Colonic mucosa (tissue), 4 donors: ENCODE results near the gene ECEL1. TPM values are rescaled to one million over a fixed set of nuclear protein-coding genes. Genes with fewer than 3 reads are reported as not detected.

Source experiments
- DNase-seq: peaks from one replicate; pipeline ENCODE4 v3.0.0-alpha.2; 2020
- H3K27ac ChIP-seq: fragments of 200-600 bp; one replicate; pipeline ENCODE4 v1.8.0; 2021
- H3K27me3 ChIP-seq: fragments of 200-600 bp; one replicate; pipeline ENCODE4 v1.8.0; 2021
- H3K36me3 ChIP-seq: fragments of 200-600 bp; one replicate; pipeline ENCODE4 v1.8.0; 2021
- H3K4me1 ChIP-seq: fragments of 200-600 bp; one replicate; pipeline ENCODE4 v1.8.0; 2021; ENCODE audit warnings: mild to moderate bottlenecking
- H3K4me3 ChIP-seq: fragments of 200-600 bp; one replicate; pipeline ENCODE4 v1.8.0; 2021
- H3K9ac ChIP-seq, 2 donors: one replicate each; pipeline ENCODE4 v1.7.0; 2013; ENCODE audit warnings: control low read depth in 2 of 2, low read depth in 2 of 2, low read length in 2 of 2
- H3K9me3 ChIP-seq: fragments of 200-600 bp; one replicate; pipeline ENCODE4 v1.8.0; 2021
- CTCF ChIP-seq: fragments of 200-600 bp; IDR thresholded peaks from one replicate; pipeline ENCODE4 v1.8.0; 2022; ENCODE audit warnings: antibody characterized with exemption, mild to moderate bottlenecking
- intact Hi-C: fragments of 100-400 bp; cut with DNase I; formaldehyde crosslinking; loops from one replicate; pipeline ENCODE4 v1.14.1; 2022
- total RNA-seq, 2 donors: library from RNA; stranded (reverse); fragmentation: NEBNext Ultra II Directional in 1 of 2; extraction: Animal tissue kit (Norgen Biotek cat#: 25700) in 1 of 2; gene quantifications; one replicate each; pipeline ENCODE4 v1.2.1, GENCODE V29; 2021
- donor health status: healthy.
- donor health status: DM: no; HTN: no; CAD: no.
- donor health status: DM: no; HTN: no; CAD: no.

Gene ECEL1
- total RNA-seq, 2 donors from 2014 or later = 0.12 to 0.40 TPM

GRCh38 chr2:232483923-232484627 is 3.6 kb downstream of the ECEL1 start:
- no peaks in the 10 kb centered on the region for H3K9me3 ChIP-seq
- H3K4me1 ChIP-seq = no peaks in the 10 kb centered on the region
- no peak overlapping the region for H3K9ac ChIP-seq
- peaks cover 42% of the 10 kb centered on the region for H3K27me3 ChIP-seq
- no peak overlapping the region for H3K4me3 ChIP-seq
- DNase-seq = no peak
- H3K27ac ChIP-seq = no peak overlapping the region
- no peaks in the 10 kb centered on the region for H3K36me3 ChIP-seq
- TF ChIP-seq CTCF = no peak
- intact Hi-C loops = no loop called here

- no peaks in the 10 kb centered on the region for H3K4me1 ChIP-seq
- no peaks in the 10 kb centered on the region for H3K36me3 ChIP-seq
- H3K27me3 ChIP-seq = peaks cover 39% of the 10 kb centered on the region
- no peak for DNase-seq
- intact Hi-C loops = no loop called here
- no peaks in the 10 kb centered on the region for H3K9me3 ChIP-seq
- no peak overlapping the region for H3K27ac ChIP-seq
- H3K9ac ChIP-seq = no peak overlapping the region
- no peak for TF ChIP-seq CTCF
- no peak overlapping the region for H3K4me3 ChIP-seq
These were observed 4.2 kb downstream of the ECEL1 start for GRCh38 chr2:232483311-232483922.

DNA sequence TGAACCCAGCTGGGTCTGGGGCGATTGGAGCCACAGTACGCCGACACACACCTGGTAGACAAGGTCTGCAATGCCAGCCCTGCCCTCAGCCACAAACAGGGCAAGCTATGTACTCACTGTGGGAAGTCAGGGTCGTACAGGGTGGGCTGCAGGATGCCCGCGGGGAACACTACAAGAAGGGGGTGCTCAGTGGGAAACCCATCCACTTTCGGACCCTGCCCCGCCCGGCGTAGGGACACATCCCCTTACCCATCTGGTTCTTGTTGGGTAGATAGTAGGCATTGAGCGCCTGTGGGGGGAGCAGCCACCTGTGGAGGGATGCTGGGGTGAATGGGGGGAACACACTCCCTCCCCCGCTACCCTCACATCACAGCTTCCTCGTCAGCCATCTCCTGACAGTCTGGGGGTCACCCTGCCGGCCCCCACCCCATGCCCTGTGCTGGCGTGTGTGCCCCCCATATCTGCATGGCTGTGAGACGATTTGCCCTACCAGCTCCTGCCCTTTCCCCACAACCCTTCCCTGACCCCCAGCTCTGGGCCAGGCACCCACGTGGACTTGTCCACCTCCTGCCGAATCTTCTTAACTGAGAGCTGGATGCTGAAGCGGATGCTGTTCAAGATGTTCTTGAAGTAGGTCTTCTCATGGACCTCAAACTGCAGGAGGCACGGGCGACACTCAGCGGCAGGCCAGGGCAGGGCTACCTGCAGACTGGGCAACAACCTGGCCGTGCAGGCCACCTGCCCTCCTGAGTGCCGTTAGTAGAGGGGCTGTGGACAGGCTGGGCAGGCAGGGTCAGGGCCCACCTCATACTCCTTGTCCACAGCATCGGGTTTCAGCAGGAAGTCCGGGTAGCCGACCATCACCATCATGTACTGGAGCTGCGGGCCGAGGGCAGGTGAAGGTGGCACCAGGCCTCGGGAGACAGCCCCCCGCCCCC is 5.1 kb downstream of the ECEL1 start:
- intact Hi-C loops = no loop called here
- TF ChIP-seq CTCF = no peak
- no peak for DNase-seq
- Histone ChIP-seq H3K27me3 (peaks cover 33% of the 10 kb centered on the region), H3K27ac (no peak overlapping the region), H3K4me1 (no peaks in the 10 kb centered on the region), H3K9me3 (no peaks in the 10 kb centered on the region), H3K36me3 (no peaks in the 10 kb centered on the region), H3K9ac (no peak overlapping the region), H3K4me3 (no peak overlapping the region)

DNA sequence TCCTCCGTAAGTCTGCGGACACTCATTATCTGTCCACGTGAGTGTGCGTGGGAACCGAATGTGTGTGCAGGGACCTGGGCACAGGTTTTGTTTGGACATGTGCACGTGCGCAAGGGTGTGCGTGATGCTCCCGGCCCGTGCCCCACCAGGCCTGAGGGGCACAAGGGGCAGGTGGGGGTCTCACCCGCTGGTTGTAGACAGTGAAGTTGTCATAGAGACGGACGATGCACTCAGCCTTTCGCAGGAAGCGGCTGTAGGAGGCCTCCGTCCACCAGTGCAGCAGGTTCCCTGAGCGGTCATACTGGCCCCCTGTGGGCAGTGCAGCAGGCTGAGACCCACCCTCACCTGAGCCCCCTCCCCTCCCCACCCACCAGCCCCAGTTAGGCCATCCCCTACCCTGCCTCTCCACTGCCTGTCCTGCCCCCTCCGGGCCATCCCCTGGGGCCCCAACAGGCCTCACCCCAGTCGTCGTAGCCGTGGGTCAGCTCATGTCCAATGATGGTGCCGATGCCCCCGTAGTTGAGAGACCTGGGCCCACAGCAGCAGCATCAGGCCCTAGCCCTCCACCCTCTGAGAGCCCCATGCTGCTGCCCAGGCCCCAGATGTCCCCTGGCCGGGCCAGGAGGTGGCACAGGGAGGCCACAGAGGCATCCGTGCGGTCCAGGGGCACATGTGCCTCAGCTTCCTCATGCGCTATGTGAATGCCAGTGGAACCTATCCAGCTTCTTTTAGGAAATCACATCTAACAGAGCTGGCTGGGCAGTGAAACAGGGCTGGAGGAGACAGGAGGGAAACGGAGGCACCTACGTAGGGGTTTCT is 6.1 kb downstream of the ECEL1 start:
- TF ChIP-seq CTCF = no peak
- H3K9ac ChIP-seq = no peak overlapping the region
- no peak for DNase-seq
- no peak overlapping the region for H3K27ac ChIP-seq
- no peak overlapping the region for H3K4me3 ChIP-seq
- H3K27me3 ChIP-seq = peaks cover 22% of the 10 kb centered on the region
- intact Hi-C loops = no loop called here
- H3K36me3 ChIP-seq = no peaks in the 10 kb centered on the region
- H3K9me3 ChIP-seq = no peaks in the 10 kb centered on the region
- no peaks in the 10 kb centered on the region for H3K4me1 ChIP-seq
